ENCODE data around the gene USP43.
"Not testable (repeated sequence)": the region's sequence is repeated elsewhere in the genome, so short reads cannot be mapped to it uniquely, and the experiment has no call there.

Gene USP43

DNA sequence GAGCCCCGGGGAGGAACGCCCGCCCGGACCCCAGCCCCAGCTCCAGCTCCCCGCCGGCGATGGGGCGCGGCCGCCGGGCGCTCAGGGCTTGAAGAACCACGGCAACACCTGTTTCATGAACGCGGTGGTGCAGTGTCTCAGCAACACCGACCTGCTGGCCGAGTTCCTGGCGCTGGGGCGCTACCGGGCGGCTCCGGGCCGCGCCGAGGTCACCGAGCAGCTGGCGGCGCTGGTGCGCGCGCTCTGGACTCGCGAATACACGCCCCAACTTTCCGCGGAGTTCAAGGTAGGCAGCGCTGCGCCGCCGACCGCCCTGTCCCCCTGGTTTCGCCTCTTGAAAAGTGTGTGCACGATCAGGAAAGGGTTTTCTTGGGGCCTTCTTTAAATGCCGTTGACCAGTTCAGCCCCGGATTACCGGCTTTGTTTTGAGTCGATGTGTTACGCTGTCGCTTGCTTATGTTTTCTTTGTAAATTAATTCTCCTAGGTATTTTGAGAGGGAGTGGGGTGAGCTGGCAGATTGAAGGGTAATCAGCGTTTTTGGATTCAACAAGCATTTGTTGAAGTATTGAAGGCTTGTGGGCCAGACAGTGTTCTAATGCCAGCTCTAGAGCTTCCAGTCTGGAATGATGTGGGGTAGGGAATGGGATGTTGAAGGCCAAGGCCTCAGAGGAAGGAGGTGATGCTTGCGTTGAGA, 681 bp downstream of the USP43 start:
- Mint-ChIP-seq H3K27ac (peak overlapping the region in 1 of 2 donors; percentile 77), H3K27me3 (peaks cover 71% of the 10 kb centered on the region), H3K4me1 (peaks cover 29% of the 10 kb centered on the region), H3K9me3 (no peaks in the 10 kb centered on the region), H3K4me3 (peak overlapping the region; percentile 72 to 82)
- peak; percentile 37 for DNase-seq
- ATAC-seq = peak; percentile 67

DNA sequence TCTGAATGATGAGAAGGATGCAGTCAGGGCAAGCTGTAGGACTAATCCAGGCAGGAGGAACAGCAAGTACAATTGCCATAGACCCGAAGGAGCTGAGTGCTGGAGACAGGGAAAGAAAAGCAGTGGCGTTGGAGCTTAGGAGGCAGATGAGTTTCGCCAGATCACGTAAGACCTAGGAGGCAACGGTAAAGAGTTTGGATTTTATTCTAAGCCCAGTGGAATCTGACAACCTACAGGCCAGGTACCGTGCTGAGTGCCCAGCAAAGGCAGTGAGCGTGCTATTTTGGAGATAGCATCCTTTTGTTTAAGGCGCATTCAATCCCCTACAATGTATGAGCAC, 1.2 kb downstream of the USP43 start:
- ATAC-seq (no peak), DNase-seq (no peak)
- H3K9me3 Mint-ChIP-seq = no peaks in the 10 kb centered on the region
- peak overlapping the region in 1 of 2 donors; percentile 77 for H3K27ac Mint-ChIP-seq
- peaks cover 29% of the 10 kb centered on the region for H3K4me1 Mint-ChIP-seq
- peaks cover 73% of the 10 kb centered on the region for H3K27me3 Mint-ChIP-seq
- H3K4me3 Mint-ChIP-seq = peak overlapping the region; percentile 72 to 82

DNA sequence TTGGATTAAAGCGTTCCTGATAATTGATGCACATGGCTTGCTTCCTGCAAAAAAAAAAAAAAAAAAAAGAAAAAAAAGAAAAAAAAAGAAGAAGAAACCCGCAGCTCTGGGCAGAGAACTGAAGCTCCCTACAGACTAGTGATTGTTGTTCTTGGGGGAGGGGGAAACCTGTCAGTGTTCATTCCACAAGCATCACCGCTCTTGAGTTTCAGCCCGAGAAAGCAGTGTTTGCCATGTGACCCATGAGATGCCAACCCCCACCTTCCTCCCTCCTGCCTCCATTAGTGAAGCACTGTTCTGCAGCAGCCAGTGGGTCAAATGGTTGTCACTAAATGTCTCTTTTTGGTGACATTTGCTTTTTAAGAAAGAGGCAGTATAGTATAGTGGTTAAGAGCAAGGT, 1.7 kb downstream of the USP43 start:
- Mint-ChIP-seq H3K4me3 (no peak overlapping the region), H3K9me3 (no peaks in the 10 kb centered on the region), H3K27me3 (peaks cover 70% of the 10 kb centered on the region), H3K27ac (no peak overlapping the region), H3K4me1 (peaks cover 29% of the 10 kb centered on the region)
- no peak for DNase-seq
- ATAC-seq = no peak

DNA sequence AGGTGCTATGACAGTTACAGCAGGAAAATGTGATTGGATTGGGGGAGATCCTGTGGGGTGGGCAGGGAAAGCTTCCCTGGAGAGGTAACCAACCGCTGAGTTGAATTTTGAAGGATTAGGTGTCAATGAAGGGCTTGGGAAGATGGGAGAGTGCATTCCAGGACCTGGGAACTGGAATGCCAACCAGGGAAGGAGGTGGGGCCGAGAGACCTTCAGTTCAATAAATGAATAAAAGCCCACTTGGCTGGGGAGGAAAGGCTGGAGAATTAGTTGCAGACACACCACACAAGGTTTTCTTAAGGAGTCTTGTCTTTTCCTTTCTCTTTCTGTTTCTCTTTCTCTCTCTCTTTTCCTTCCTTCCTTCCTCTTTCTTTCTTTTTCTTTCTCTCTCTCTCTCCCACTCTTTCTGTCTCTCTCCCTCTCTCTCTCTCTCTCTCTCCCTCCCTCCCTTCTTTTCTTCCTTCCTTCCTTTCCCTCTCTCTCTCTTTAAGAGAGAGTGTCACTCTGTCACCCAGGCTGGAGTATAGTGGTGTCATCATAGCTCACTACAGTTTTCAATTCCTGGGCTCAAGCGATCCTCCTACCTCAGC, 3.3 kb downstream of the USP43 start:
- no peak for ATAC-seq
- H3K9me3 Mint-ChIP-seq = no peaks in the 10 kb centered on the region
- H3K4me1 Mint-ChIP-seq = peaks cover 29% of the 10 kb centered on the region
- no peak overlapping the region for H3K27ac Mint-ChIP-seq
- H3K4me3 Mint-ChIP-seq = peak overlapping the region in 1 of 2 donors; percentile 17
- peaks cover 67% of the 10 kb centered on the region for H3K27me3 Mint-ChIP-seq
- no peak for DNase-seq

DNA sequence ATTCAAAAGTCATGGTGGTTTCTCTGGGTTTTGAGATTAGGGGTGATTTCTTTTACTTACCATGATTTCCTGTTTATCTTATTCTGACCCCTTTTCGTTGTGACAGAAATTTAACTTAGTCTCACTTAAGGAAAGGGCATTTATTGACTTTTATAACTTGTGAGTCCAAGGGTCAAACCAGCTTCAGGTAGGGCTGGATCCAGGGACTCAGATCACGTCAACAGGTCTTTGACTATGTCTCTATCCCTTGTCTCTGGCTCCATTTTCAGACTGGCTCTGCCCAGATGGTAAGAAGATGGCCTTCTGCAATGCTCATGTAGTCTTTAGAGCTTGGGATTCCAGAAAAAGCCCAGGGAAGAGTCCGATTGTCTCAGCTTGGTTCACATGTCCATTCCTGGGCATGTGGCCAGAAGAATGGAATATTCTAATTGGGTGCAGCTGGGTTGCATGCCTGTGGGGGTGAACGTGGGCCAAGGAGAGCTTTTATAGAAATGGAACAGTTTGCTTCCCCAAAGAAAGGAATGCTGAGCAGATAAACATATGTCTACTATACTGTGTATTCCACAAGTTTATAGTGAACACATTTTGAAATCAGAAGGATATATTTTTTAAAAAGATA, 13.4 kb downstream of the USP43 start:
- DNase-seq (no peak), ATAC-seq (no peak)
- Mint-ChIP-seq H3K4me3 (no peak overlapping the region), H3K4me1 (no peaks in the 10 kb centered on the region), H3K9me3 (no peaks in the 10 kb centered on the region), H3K27ac (no peak overlapping the region), H3K27me3 (peaks cover 8% of the 10 kb centered on the region)

DNA sequence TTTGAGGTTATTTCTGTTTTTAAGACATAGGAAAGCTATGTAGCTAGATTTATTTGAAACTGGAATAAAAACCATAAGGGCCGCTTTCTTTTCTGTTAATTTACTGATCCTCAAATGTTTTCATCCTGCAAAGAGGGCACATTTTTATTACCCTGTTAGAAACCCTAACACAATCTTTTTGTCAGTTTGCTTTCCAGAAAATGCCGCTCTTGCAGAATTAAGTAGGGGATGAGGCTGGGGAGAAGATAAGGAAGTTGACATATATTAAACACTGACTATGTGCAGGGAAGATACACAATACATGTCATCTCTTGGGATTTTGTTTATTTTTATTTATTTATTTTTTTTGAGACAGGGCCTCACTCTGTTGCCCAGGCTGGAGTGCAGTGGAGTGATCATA, 15.7 kb downstream of the USP43 start:
- no peaks in the 10 kb centered on the region for H3K27me3 Mint-ChIP-seq
- no peak overlapping the region for H3K27ac Mint-ChIP-seq
- H3K4me3 Mint-ChIP-seq = no peak overlapping the region
- H3K9me3 Mint-ChIP-seq = peaks cover 0 to 8% of the 10 kb centered on the region in 2 donors
- H3K4me1 Mint-ChIP-seq = peaks cover 5% of the 10 kb centered on the region
- ATAC-seq = no peak
- DNase-seq = no peak

DNA sequence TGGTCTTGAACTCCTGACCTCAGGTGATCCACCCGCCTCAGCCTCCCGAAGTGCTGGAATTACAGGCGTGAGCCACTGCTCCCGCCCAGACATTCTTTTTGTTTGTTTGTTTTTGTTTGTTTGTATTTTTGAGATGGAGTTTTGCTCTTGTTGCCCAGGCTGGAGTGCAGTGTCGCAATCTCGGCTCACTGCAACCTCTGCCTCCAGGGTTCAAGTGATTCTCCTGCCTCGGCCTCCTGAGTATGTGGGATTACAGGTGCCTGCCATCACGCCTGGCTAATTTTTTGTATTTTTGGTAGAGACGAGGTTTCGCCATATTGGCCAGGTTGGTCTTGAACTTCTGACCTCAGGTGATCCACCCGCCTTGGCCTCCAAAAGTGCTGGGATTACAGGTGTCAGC, 18.2 kb downstream of the USP43 start:
- not testable (repeated sequence) for H3K4me3 Mint-ChIP-seq, H3K9me3 Mint-ChIP-seq, DNase-seq, H3K27me3 Mint-ChIP-seq, ATAC-seq, H3K27ac Mint-ChIP-seq
- peaks cover 15% of the 10 kb centered on the region for H3K4me1 Mint-ChIP-seq

DNA sequence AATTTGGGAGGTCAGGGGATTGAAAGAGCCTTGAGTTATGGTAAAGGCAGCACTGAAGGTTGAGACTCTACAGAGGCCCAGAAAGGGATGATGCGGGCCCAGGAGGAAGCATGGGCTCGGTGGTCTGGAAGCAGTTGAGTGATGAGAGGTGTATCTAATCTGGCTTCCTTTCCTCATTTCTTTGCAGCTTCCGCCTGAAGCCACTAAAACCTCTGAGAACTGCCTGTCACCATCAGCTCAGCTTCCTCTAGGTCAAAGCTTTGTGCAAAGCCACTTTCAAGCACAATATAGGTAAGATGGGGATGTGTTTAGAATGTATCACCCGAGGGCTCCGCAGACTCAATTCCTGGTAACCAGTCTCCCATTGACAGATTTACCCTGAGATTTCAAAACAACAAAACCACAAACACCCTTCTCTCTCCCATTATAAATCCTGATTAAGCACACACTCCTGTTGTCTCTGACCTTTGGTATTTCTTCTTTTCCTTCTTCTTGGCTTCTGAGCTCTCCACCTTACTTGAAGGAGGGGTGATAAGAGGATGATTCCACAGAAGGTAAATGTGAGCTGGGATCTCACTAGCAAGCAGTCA, 21.2 kb downstream of the USP43 start:
- peak; percentile 65 for ATAC-seq
- peak in 1 of 2 donors; percentile 18 for DNase-seq
- peaks cover 15% of the 10 kb centered on the region for H3K4me1 Mint-ChIP-seq
- no peak overlapping the region for H3K27ac Mint-ChIP-seq
- peaks cover 0 to 8% of the 10 kb centered on the region in 2 donors for H3K9me3 Mint-ChIP-seq
- H3K27me3 Mint-ChIP-seq = peaks cover 31% of the 10 kb centered on the region
- no peak overlapping the region for H3K4me3 Mint-ChIP-seq

DNA sequence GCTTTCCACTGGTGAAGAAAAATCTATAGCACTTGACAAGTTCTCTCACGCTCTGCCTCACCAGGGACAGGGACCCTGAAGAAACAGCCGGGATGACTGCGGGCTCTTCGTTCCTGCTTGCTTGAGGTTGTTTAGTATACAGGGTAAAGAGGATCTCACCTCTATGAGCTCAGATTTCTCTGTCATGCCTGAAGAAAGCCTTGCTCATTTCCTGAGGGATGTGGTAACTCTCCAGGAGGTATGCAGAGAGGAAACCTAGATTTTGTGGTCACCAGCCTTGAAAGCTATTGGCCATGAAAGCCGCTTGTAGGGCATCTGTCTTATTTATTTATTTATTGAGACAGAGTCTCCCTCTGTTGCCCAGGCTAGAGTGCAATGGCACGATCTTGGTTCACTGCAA, 23.2 kb downstream of the USP43 start:
- DNase-seq (no peak), ATAC-seq (peak; percentile 20)
- peaks cover 0 to 8% of the 10 kb centered on the region in 2 donors for H3K9me3 Mint-ChIP-seq
- H3K4me3 Mint-ChIP-seq = no peak overlapping the region
- H3K4me1 Mint-ChIP-seq = peaks cover 15% of the 10 kb centered on the region
- no peak overlapping the region for H3K27ac Mint-ChIP-seq
- peaks cover 31% of the 10 kb centered on the region for H3K27me3 Mint-ChIP-seq

DNA sequence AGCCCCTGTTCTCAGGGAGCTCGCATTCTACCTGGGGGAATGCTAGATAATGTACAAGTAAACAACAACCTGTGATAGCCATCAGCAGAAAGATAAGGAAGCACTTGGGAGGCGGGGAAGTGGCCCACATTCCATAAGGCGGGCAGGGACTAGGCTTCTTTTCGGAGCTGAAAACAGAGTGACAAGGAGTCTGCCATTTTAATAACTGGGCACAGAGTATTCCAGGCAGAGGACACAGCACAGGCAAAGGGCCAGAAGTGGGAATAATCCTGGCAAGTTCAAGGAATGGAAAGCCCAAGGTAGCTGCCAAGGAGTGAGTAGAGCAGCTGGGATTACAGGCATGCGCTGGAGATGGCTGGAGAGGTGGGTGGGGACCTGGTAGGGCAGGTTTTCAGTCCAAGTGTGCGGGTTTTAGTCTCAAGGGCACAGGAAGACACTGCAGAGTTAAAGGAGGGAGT, 24.3 kb downstream of the USP43 start:
- peaks cover 31% of the 10 kb centered on the region for H3K27me3 Mint-ChIP-seq
- ATAC-seq (no peak), DNase-seq (no peak)
- peaks cover 0 to 8% of the 10 kb centered on the region in 2 donors for H3K9me3 Mint-ChIP-seq
- peaks cover 15% of the 10 kb centered on the region for H3K4me1 Mint-ChIP-seq
- no peak overlapping the region for H3K4me3 Mint-ChIP-seq
- H3K27ac Mint-ChIP-seq = no peak overlapping the region

DNA sequence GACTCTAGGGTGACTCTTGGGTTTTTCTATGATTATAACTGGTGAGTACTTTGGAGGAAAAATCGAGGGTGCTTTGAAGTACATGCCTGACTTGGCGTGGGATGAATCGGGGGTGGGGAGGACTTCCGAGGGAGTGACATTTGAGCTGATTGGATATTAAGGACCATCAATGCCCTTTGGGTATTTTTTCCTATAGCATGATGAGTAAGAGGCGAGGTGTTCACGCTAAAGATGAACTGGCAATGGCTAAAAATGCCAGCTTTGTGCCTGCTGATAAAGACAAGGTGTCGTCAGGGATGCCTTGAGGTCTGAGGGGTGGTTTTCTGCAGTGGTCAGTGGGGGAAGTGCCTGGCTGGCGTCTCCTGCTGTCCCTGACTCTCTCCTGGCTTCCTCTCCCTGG, 25.3 kb downstream of the USP43 start:
- H3K4me1 Mint-ChIP-seq = peaks cover 15% of the 10 kb centered on the region
- no peak overlapping the region for H3K4me3 Mint-ChIP-seq
- no peak for DNase-seq
- H3K27ac Mint-ChIP-seq = no peak overlapping the region
- ATAC-seq = no peak
- peaks cover 31% of the 10 kb centered on the region for H3K27me3 Mint-ChIP-seq
- H3K9me3 Mint-ChIP-seq = peaks cover 0 to under 1% of the 10 kb centered on the region in 2 donors

DNA sequence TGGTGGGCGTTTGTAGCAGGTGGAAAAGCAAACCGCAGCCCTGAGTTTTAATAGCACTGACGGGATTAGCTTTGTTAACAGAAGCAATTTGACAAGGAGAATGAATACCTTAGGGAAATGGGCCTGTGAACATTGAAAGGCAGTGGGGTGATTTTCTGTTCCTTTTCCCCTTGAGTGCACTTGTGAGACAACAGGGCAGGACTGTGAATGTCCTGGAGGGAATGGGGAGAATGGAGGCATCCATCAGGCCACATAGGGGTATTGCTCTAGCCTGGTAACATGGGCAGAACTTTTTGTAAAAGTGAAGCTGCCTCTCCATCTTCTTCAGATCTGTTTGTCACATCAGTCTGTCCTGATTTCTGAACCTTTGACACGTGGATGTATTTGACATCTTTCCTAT, 26.2 kb downstream of the USP43 start:
- no peaks in the 10 kb centered on the region for H3K9me3 Mint-ChIP-seq
- H3K27me3 Mint-ChIP-seq = peaks cover 31% of the 10 kb centered on the region
- peaks cover 5% of the 10 kb centered on the region for H3K4me1 Mint-ChIP-seq
- DNase-seq (no peak), ATAC-seq (no peak)
- no peak overlapping the region for H3K27ac Mint-ChIP-seq
- H3K4me3 Mint-ChIP-seq = no peak overlapping the region

DNA sequence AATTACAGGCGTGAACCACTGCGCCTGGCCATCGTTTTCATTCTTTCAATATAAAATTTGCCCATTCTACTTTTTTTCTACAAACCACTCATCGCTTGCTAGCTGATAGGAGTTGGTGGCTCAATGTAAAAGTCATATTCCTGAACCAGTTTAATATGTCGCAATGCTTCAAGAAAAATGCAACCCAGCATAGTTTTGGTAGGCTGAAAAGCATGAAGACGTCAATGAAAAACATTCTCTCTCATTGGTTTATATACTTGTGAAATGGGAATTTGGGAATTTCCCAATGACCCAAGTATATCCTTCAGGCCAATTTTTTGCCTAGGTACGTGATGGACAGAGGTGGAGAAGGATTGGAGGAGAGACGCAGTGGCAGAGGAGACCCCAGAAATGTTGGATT, 26.9 kb downstream of the USP43 start:
- DNase-seq = no peak
- Mint-ChIP-seq H3K4me3 (no peak overlapping the region), H3K27ac (no peak overlapping the region), H3K9me3 (no peaks in the 10 kb centered on the region), H3K27me3 (peaks cover 31% of the 10 kb centered on the region), H3K4me1 (no peaks in the 10 kb centered on the region)
- no peak for ATAC-seq

DNA sequence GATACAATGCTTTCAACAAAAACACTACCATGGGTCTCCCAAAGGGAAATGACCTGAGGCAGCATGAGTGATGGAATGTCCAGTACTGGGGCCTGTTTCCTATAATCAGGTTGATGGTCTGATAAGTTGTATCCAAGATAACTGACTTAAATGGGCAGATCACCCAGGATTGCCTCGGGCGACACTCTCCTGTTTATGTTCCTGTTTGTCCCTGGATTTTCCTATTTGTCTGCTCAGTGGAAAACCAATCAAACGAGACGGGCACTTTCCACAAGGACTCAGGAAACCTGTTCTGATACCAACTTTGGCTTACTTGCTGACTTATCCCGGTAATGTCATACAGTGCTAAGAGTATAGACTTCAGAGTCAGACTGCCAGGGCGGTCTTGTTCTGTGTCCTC, 27.4 kb downstream of the USP43 start:
- ATAC-seq = no peak
- H3K9me3 Mint-ChIP-seq = no peaks in the 10 kb centered on the region
- H3K4me1 Mint-ChIP-seq = no peaks in the 10 kb centered on the region

DNA sequence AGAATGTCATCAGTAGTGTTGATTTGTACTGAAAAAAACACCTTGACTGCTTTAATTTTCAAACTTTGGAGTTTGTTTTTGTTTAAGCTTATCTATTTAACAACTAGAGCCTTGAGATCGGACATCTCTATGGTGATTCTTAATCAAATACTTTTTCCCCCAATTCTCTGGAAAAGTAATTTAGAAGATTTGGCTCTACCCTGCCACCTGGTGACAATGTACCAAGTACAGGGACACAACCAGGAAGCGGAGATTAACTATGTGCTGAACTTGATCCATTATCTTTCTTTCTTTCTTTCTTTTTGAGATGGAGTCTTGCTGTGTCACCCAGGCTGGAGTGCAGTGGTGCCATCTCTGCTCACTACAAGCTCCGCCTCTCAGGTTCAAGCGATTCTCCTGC, 30.8 kb downstream of the USP43 start:
- H3K27me3 Mint-ChIP-seq = peaks cover 4% of the 10 kb centered on the region
- DNase-seq = no peak
- no peak overlapping the region for H3K4me3 Mint-ChIP-seq
- H3K27ac Mint-ChIP-seq = no peak overlapping the region
- H3K4me1 Mint-ChIP-seq = no peaks in the 10 kb centered on the region
- peaks cover 0 to 6% of the 10 kb centered on the region in 2 donors for H3K9me3 Mint-ChIP-seq
- ATAC-seq = no peak

More for the DNA sequence above, 27.4 kb downstream of the USP43 start:
- Mint-ChIP-seq H3K4me3 (no peak overlapping the region), H3K27me3 (peaks cover 30% of the 10 kb centered on the region), H3K27ac (no peak overlapping the region)
- DNase-seq = no peak

DNA sequence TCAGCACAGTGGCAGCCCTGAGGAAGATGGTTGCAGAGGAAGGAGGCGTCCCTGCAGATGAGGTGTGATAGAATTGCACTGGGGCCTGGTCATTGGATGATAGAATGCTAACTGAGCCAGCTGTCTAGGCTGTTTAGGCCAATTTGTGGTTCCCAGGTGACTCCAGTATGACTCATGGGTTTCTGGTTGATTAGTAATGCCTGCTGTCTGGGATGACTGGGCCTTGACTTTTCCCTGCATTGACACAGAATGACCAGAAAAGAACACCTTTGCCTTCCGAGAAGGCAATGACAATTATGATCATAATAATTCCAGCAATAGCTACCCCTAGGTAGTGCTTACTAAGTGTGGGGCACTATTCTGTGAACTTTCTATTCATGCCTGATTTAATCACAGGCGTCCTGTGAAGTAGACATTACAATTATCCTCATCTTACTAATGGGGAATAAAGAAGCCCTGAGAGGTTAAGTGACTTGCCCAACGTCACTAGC, 31.5 kb downstream of the USP43 start:
- DNase-seq (peak in 1 of 2 donors; percentile 38), ATAC-seq (peak; percentile 95)
- Mint-ChIP-seq H3K27me3 (no peaks in the 10 kb centered on the region), H3K9me3 (peaks cover 0 to 6% of the 10 kb centered on the region in 2 donors), H3K27ac (no peak overlapping the region), H3K4me3 (no peak overlapping the region), H3K4me1 (no peaks in the 10 kb centered on the region)
